DMS153 (cell line): Measurements from ENCODE around the gene MZB1.
"Not testable (repeated sequence)": the region's sequence is repeated elsewhere in the genome, so short reads cannot be mapped to it uniquely, and the experiment has no call there.

ENCODE experiments used
- DNase-seq: peaks from one replicate; lab custom pipeline; 2025; lab: John Stamatoyannopoulos, UW

Gene MZB1

DNA sequence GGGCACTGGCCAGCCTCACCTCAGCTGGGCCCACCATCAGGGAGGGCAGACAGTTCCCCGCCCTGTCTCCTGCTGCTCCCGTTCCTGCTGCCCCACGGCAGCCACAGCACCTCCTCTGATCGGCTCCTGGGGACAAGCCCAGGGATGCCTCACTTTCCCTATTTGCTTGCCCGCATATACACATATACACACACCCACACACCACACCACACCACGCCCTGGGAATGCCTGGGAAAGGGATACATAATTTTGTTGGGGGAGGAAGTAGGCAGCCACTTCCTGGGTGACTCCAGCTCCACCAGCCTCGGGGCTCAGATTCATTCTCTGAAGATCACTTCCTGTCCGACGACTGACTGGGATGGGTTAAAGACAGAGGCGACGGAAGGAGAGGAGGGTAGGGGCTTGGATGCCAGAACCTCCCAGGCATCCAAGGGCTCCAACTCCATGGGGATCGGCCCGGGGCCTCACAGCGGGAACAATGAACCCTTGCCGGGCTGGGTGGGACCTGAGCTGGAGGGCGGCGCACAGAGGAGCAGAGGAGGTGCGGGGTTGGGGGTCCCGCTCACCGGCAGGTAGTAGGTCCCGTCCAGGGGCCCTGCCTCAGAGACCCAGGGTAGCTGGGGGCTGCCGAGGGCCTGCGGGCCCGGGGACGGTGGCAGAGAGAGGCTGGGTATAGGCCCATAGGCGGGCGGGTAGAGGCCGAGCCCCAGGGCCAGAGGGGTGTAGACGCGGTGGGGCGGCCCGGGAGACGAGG is 2.0 kb upstream of the MZB1 start:
- peak; percentile 16 for DNase-seq

DNA sequence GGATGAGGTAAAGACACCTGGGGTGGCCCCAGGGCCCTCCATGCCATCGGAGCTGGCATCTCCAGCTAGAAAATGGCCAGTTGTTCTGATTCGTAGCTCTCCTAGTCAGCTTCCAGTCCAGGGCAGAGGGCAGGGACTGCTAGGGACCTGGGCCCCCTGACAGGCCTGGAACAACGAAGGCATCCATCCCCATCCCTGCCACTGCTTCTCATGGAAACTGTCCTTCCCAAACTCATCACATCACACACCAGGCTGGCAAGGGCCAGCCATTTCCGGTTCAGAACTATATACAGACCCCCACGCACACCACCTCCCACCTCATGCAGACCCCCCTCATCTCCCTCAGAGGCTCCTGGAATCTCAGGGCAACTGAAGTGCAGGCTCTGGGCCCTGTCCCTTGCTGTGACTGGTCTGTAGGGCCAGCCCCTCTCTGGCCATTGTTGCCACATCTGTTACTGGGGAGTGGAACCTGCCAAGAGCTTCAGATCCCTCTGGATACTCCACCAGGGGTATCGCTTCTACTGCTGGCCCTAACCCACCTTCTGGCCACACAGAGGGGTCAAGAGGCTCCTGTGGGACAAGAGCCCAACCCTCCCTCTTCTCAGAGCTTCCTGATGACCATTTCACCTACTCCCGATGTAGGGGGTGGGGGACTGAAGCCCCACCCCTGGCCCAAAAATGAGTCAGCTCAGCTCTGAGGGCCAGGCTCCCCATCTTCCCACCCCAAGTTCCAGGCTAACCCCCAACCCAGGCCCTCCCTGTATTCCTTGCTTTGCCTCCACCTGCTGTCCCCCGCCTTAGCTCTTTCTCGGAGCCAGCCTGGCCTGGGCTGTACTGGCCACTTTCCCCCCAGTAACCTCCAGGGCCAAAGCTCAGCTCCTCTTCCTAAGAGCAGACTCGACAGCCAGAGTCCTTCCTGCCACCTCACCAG is 1.2 kb upstream of the MZB1 start:
- no peak for DNase-seq

DNA sequence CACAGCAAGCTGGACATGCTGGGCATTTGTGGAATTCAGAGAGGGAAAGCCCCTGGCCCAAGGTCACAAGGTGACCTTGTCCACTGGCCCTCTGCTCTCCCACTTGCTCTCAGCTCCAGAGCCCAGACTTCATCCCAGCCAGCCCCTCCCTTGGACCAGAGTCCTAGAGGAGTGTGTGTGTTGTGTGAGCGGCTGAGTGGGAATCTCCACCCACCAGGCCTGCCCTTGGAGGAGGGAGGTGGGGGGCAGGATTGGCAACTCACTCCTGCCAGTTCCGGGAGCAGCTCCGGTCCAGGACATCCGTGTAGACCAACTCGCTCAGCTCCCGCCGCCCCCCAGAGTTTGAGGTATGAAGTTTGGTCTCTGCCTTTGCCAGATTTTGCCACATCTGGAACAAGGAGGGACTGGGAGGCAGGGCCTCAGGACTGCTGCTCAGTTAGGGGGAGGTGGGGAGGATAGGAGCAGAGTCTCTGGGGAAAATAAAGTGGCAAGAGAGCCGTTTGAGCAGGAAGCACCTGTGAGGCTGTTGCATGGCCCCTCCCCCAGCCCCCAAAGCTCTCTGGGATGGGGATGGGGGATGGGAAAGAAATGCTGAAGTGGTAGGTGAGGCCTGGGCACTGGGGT is 1.4 kb downstream of the MZB1 start:
- DNase-seq: peak; percentile 53

DNA sequence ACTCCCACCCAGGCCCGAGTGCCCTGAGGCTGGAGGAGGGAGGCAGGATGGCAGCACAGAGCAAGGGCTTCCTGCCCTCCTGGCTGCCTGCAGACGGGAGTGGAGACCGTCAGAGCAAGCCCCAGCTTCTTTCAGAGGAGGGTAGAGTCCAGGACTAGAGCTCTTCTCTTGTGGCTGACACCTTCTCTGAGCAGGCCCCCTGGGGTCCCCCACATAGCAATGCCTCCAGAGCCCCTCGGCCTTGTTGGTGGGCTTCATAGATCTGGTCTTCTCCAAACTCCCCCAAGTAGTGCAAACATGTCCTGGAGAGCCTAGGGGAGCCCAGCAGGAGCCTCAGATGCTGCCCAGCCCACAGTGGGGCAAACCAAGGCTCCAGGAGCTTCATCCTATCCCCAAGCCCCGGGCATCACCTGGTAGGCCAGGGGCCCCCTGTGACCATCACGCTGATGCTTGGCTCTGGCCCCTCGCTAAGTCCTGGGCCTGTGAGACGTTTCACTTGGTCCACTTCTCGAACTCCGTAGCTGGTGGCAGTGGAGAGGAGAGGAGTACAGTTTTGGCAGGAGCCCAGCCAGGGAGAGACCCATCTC is 2.0 kb downstream of the MZB1 start:
- no peak for DNase-seq

DNA sequence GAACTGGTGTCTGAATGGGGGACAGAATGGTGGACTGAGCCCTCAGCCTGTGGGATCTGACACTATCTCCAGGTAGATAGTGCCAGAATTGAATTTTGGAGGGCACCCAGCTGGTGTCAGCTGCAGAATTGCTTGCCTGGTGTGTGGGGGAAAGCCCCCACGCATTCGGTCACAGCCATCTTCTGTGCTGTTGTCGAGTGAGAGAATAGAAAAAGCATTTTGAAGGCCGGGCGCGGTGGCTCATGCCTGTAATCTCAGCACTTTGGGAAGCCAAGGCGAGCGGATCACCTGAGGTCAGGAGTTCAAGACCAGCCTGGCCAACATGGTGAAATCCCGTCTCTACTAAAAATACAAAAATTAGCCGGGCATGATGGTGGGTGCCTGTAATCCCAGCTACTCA is 2.8 kb downstream of the MZB1 start:
- not testable (repeated sequence) for DNase-seq

DNA sequence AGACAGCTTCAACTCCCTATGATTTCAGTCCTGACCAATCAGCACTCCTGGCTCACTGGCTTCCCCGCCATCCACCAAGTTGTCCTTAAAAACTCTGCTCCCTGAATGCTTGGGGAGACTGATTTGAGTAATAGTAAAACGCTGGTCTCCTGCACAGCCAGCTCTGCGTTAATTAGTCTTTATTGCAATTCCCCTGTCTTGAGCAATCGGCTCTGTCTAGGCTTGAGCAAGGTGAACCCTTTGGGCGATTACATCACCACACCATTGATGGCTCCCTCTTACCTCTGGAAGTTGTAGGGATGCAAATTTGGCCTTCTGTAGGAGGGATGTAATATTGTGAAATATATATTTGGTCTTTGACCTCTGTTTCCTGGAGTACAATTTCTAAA is 3.7 kb downstream of the MZB1 start:
- no peak for DNase-seq

DNA sequence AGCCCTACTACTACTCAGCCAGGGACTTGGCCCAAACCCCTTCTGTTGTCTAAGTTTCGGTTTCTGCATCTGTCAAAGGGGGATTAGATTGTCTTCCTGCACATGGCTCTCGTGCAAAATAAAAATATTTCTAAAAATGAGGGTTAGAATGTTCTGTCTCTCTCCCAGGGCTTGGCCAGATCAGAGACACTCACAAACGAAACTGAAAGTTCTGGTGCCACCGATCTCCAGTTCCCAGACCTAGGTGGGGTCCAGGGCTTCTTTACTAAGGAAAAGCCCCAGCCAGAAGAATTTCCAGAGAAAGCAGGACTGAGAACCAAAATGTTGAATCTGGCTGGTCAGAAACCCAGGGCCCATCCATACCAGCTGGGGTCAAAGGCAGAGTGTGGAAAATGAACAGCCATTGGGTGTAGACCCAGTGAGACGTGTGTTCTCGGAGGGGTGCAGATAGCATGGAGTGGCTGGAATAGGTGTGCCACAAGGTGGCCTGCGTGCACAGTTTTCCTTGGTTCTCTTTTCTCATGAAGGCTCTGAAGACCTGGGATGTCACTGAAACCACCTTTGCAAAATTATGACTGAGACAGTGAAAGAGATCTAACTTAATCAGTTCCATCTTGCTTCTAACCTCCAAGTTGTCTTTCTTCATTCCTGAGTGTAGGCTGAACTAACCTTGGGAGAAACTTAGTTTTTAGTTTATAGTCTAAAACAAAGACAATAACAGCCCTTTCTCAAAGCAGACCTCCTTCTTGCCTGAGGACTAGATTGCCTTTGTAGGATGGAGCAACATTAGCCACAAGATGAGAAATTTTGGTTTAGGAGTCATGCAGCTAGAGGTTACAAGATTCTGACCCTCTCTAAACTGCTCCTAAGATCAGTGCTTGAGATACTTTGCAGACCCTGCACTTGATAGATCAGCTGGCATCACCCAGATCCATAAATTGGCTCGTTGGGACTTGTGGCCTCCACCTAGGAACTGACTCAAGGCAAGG is 4.4 kb downstream of the MZB1 start:
- no peak for DNase-seq

DNA sequence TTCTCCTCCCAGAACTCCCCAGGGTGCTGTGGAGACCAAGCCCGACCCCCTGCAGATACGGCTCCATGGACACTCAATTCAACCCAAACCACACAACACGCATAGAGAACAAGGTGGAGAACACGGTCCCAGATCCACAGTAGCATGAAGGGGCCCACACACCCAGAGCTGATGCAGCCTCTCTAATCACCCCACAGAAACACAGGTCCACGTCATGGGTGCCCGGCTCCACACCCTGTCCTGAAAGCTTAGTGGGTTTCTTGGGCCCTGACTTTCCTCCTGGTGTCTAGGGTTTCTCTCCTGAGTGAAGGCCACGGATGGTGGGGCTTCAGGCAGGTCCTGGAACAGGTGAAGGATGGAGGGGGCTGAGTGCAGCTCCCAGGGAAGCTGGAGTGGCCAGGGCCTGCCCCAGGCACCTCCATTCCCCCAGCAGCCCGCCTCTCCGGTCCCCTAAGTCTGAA is 5.1 kb downstream of the MZB1 start:
- DNase-seq: no peak

DNA sequence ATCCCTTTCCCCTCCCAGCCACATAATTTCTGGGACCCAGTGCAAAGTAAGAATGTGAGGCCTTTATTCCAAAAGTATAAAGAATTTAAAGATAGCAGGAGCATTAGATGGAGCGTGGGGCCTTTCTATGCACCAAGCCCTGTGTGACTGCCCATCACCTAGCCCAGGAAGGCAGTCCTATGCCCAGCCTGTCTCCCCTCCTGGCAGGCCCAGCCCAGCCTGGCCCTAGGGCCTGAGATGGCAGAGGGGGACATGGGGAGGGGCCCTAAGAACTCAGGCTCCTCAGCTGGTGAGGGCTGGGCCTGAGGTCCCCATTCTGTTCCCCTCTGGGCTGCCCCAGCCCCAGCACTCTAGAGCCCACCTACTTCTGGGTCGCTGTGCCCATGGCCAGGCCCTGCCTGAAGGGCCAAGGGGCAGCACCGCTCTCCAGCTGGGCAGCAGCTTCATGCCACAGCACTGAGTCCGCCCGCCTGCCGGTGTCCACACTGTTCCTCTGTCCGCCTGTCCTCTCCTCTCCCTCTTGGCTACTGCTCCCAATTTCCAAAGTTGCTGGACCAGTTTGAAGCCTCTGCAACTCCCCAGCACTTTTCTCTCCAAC is 5.6 kb downstream of the MZB1 start:
- no peak for DNase-seq

DNA sequence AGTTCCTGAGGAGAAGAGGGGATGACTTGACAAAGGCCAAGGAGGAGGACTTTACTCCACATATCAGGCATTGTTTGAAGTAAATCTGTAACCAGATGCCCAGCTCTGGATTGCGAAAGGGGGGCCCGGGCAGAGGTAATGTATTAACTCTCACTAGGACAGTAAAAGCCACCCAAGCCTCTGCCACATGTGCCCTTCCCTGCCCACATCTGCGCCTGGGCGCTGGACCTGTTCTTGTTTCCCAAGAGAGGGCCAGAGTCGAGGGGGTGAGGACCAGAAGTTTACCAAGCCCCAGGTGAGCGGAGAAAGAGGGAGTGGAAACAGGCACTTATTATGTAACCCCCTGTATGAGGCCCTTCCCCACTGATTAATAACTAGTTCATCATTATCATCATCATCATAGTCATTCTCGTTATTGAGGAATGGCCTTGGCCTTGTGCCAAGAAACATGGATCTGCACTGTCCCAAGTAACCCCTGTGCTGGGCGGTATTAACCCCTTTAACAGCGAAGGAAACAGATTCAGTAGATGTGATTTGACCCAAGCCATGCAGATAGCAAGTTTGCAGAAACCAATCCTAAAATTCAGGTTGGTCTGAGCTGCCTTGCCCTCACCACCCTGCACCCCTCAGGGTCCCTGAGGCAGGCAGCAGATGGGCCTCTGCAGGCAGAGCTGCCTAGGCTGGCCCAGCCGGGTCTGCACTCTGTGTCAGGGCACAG is 6.3 kb downstream of the MZB1 start, which contains the start of gene SLC23A1:
Gene SLC23A1 (minus strand): TSS at position 23 of the 718 bp plus-strand sequence. CDS start 44 bp downstream, outside the sequence.
- DNase-seq: no peak

DNA sequence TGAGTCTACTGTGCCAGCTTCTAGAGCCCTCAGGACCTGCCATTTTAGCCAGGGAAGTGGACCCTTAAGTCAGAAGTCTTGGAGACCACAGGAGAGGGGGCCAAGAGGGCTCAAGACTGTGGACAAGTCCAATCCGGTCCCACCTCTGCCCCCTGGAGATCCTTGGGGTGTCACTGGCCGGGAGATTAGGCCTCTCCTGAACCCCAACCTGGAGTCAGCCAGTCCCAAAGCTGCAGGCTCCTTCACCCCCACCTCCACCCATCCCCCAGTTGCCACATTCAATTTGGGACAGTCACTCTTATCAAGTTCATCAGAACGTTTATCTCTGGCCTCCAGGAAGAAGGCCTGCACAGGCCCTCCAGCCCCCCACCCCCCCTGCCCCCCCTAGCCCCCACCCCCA is 6.9 kb downstream of the MZB1 start:
- no peak for DNase-seq

DNA sequence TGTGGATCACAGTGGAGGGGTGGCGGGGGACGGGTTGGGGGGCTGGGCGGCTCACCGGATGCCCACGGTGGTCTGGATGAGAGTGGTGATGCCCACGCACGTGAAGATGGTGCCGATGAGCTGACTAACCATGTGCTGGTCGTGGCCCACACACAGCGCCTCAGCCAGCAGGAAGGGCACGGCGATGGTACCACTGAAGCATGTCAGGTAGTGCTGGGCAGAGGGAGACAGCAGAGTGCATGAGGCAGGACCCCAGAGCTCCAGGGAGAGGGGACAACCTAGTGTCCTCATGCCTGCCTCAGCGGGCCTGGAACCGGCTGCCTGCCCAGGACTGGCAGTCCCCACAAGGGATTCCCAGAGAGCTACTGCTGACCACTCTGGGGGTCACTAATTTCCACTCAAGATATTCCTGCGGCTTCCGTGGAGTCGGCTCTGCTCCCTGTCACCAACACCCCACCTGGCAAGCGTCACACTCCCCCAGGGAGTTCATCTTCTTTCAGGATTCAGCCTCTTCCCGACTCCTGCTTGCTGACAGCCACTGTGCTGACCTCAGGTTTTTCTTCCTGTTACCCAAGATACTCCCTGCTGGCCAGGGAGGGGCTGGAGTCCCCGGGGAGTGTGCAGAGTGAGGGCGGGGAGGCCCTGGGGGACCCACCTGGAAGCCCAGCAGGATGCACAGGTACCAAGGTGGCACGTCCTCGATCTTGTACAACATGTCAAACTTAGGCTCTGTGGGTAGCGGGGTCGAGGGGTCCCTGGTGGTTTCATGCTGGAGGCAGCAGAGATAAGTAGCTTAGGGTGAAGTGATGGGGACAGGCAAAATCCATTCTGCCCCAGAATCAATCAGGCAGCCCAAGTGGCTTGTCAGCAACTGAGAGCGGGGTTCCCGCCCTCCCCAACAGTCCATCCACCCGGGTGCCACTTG is 7.6 kb downstream of the MZB1 start:
- no peak for DNase-seq

DNA sequence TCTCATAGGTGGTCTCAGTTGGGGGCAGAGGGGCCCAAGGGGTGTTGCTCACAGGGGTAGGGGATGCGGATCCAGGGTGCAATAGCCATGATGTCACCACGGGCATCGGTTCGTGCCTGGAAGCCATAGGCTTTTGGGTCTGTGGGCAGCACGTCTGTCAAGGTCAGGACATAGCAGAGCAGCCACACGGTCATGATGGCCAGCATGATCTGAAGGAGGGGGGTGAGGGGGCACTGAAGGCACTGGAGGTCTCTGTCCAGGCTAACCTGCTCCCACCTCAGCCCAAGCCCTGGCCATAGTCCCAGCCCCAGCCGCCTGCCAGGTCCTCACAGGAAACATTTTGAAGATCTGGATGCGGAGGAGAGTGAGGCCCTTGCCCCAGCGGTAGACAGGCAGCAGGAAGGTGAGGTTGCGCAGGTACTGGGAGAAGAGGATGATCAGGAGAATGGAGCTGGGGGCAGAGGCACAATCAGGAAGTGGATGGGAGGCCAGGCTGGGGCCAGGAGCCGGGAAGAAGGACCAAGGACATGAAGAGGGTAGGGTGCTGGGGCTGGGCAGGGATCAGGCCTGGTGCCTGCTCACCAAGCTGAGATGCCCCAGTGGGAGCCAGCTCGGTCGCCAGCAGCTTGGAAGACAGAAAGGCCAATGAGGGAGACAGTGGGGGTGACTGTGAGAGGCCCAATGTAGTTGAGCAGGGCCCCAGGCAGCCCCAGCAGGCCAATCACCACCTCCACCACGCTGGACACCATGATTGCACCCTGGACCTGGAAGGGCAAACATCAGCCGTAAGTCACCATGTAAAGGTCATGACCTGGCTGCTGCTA is 9.9 kb downstream of the MZB1 start:
- no peak for DNase-seq

DNA sequence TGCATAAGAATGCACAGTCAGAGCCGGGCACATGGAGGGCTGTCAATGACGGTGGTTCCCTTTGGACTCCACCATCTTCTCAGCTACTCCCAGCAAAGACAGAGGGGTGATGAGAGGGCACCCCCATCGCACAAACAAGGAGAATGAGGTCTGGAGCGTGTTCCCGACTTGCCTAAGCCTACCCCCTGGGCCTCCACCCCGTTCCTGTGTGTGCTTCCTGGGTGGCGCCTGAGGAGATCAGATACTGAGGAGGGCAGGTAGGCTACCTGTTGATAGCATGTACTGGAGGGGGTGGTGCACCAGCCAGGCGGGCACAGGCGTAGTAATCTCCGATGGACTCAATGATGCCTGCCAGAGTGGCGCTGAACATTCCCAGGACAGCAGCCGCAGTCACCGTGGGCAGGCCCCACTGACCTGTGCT is 10.8 kb downstream of the MZB1 start:
- no peak for DNase-seq

DNA sequence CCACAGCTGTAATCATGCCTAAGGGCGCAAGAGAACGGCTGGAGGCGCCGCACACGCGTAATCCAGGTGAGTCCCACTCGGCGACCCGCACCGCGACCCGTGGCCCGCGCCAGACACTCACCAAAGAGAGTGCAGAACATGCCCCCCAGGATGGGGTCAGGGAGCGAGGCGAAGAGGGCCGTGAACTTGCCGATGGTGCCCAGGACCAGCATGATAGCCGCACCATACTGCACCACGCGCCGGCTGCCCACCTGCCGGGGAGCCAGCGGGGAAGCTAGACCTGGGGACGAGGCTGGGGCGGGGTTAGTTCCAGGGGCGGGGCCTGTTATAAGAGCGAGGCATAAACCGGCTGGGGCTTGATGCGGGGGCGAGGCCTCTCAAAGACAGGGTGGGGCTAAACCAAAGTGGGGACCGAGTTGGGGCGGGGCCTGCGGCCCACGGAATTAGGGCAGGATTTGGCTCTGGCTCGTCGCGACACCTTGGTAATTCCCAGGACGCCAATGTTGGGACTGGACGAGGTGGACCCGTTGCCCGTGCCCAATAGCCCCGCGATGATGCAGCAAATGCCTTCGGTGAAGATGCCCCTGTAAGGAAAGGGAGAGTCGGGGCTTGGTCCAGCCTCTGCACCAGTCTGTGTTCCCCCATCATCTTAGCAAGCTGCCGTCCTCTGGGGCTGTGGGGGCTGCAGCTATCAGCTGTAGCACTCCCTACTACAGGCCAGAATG is 11.4 kb downstream of the MZB1 start:
- no peak for DNase-seq

DNA sequence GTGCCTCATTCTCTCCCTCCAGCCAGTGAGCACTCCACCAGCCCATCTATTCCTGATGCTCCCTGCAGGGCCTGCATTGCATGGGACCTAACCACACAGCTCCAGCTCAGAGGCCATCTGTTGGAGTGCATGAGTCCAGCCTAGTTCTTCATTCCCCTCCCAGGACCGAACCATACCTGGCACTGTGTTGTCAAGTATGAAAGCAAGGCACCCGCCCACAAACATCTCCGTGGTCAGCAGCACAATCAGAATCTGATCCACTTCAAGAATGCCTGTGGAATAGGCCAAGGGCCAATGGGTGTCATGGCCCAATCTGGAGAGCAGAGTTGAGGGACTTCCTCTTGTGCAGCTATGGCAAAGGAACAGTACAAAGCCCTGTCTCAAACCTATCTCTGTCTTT is 12.5 kb downstream of the MZB1 start:
- DNase-seq: no peak

DNA sequence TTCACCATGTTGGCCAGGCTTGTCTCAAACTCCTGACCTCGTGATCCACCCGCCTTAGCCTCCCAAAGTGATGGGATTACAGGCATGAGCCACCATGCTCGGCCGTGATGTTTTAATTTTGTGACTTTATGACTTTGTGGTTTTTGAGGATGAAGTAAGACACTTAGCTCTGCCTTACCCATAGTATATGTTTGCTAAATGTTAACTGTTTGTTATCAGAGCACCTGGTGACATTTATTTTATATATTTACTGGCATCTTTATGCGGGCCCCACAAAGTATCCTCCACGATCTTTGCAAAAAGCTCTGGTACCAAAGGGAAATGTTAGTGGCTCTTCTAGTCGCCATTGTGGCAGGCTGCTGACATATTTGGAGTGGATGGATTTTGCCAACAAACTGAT is 13.3 kb downstream of the MZB1 start:
- DNase-seq: no peak
